Measurements from ENCODE around the gene ASGR2. TPM values are rescaled to one million over a fixed set of nuclear protein-coding genes. Genes with fewer than 3 reads are reported as not detected.

ASGR2 gene
- total and polyA plus RNA-seq, 3 donors from 2014 or later: 0.47 to 2.6 (median 1.1) TPM

- Histone ChIP-seq H3K4me1 (peaks cover 10% of the 10 kb centered on the region), H3K4me3 (no peak overlapping the region), H3K27ac (peak overlapping the region; percentile 39 to 54), H3K27me3 (no peaks in the 10 kb centered on the region), H3K36me3 (ENCODE audit: low read depth, missing control alignments) (no peaks in the 10 kb centered on the region), H3K9me3 (no peaks in the 10 kb centered on the region)
- WGBS, 2 donors: 52% methylated on average over 2 of the region's 2 CpGs
- intact Hi-C loops (cut with DNase I; ENCODE audit: low total_unique reads): no loop called here
- TF ChIP-seq CTCF (IDR thresholded peaks at IDR 0.05) (no peak), POLR2A (IDR thresholded peaks at IDR 0.05) (no peak)
- DNase-seq: no peak
Measured at GRCh38 chr17:7120123-7120522, 5.5 kb upstream of the ASGR2 start.

GRCh38 chr17:7119314-7119713 lies 4.7 kb upstream of the ASGR2 start:
- H3K4me1 ChIP-seq: peaks cover 10% of the 10 kb centered on the region
- WGBS, 2 donors: 64 to 65% methylated on average over 11 of the region's 11 CpGs
- peak overlapping the region in 1 of 2 donors; percentile 54 for H3K27ac ChIP-seq

GRCh38 chr17:7114875-7115614 lies 423 bp upstream of the ASGR2 start:
- Histone ChIP-seq H3K27ac (no peak overlapping the region), H3K4me1 (no peaks in the 10 kb centered on the region), H3K36me3 (ENCODE audit: low read depth, missing control alignments) (no peaks in the 10 kb centered on the region), H3K27me3 (no peaks in the 10 kb centered on the region), H3K9me3 (no peaks in the 10 kb centered on the region), H3K4me3 (no peak overlapping the region)
- TF ChIP-seq POLR2A (IDR thresholded peaks at IDR 0.05): no peak
- TF ChIP-seq CTCF (IDR thresholded peaks at IDR 0.05): no peak
- DNase-seq: no peak
- WGBS, 2 donors: 79% methylated on average over 18 to 19 of the region's 19 CpGs
- intact Hi-C loops (cut with DNase I; ENCODE audit: low total_unique reads): no loop called here

More at GRCh38 chr17:7119314-7119713, 4.7 kb upstream of the ASGR2 start:
- TF ChIP-seq POLR2A (IDR thresholded peaks at IDR 0.05) (no peak), CTCF (IDR thresholded peaks at IDR 0.05) (no peak)
- intact Hi-C loops (cut with DNase I; ENCODE audit: low total_unique reads): no loop called here
- Histone ChIP-seq H3K9me3 (no peaks in the 10 kb centered on the region), H3K36me3 (ENCODE audit: low read depth, missing control alignments) (no peaks in the 10 kb centered on the region), H3K4me3 (no peak overlapping the region), H3K27me3 (no peaks in the 10 kb centered on the region)
- DNase-seq: no peak

GRCh38 chr17:7113273-7114071 lies 1.1 kb downstream of the ASGR2 start:
- DNase-seq: no peak
- intact Hi-C loops (cut with DNase I; ENCODE audit: low total_unique reads): no loop called here
- no peak for TF ChIP-seq CTCF (IDR thresholded peaks at IDR 0.05)
- no peak for TF ChIP-seq POLR2A (IDR thresholded peaks at IDR 0.05)
- H3K27ac ChIP-seq: no peak overlapping the region
- no peak overlapping the region for H3K4me3 ChIP-seq
- no peaks in the 10 kb centered on the region for H3K36me3 ChIP-seq (ENCODE audit: low read depth, missing control alignments)
- H3K27me3 ChIP-seq: no peaks in the 10 kb centered on the region
- no peaks in the 10 kb centered on the region for H3K4me1 ChIP-seq
- WGBS, 2 donors: 93 to 94% methylated on average over 15 of the region's 15 CpGs
- no peaks in the 10 kb centered on the region for H3K9me3 ChIP-seq

Data from testis (tissue), 3 donors.